GM12878 (cell line): ENCODE results near the gene NAA30. TPM values are rescaled to one million over a fixed set of nuclear protein-coding genes. Genes with fewer than 3 reads are reported as not detected.

Source experiments
- ATAC-seq: fragments of 200-7000 bp; cut with Tn5 transposase; 3 replicates; pipeline ENCODE4 v1.9.1; 2020; ENCODE audit warnings: mild to moderate bottlenecking, moderate library complexity
- BruUV-seq: library from RNA; stranded (reverse); fragments of 400-500 nt; replicated peaks from 2 replicates; lab custom pipeline; 2021; lab: Mats Ljungman, UMichigan
- CTCF ChIA-PET: fragments of 300-600 bp; sonication (Branson Sonifier 250); formaldehyde crosslinking; extraction: SDS; loops from one replicate; lab custom pipeline; 2021; ENCODE audit warnings: inconsistent platforms; lab: Yijun Ruan, JAX
- POLR2A ChIA-PET: fragments of 350-600 bp; formaldehyde crosslinking; extraction: SDS; loops from one replicate; lab custom pipeline; 2021; ENCODE audit warnings: inconsistent platforms; lab: Charles Lee
- RAD21 ChIA-PET: fragments of 300-600 bp; sonication (Branson Sonifier 250); formaldehyde crosslinking; loops from one replicate; lab custom pipeline; 2023; ENCODE audit warnings: antibody characterized with exemption; ENCODE audit not compliant: unreplicated experiment; lab: Charles Lee
- SMC1A ChIA-PET: fragments of 300-600 bp; sonication (Branson Sonifier 250); formaldehyde crosslinking; loops from one replicate; lab custom pipeline; 2023; ENCODE audit not compliant: unreplicated experiment, uncharacterized antibody; lab: Charles Lee
- DNase-seq: peaks from one replicate; pipeline ENCODE4 v3.0.0-alpha.2; 2011; ENCODE audit warnings: low read depth, low spot score
- FAIRE-seq: peaks from 3 replicates; lab custom pipeline; 2011; peaks lifted over from hg19 to GRCh38; lab: Jason Lieb, UNC
- H2AFZ ChIP-seq: 2 replicates; pipeline ENCODE4 v1.6.0; 2011; ENCODE audit warnings: low read depth, low read length, control low read depth; ENCODE audit not compliant: control insufficient read depth
- H3K27ac ChIP-seq: 2 replicates; pipeline ENCODE4 v1.5.1; 2011; ENCODE audit warnings: control low read depth; ENCODE audit not compliant: control insufficient read depth, insufficient read depth
- H3K27me3 ChIP-seq, 2 experiments: replicated peaks in 1 of 2; 2 replicates each; pipeline versions ENCODE4 v1.6.0 to v1.6.1; 2011; ENCODE audit warnings: low read length in 1 of 2; ENCODE audit not compliant: control insufficient read depth in 2 of 2, insufficient read depth in 2 of 2
- H3K36me3 ChIP-seq, 2 experiments: 2 replicates each; pipeline ENCODE4 v1.5.1; 2011; ENCODE audit warnings: low read length in 1 of 2; ENCODE audit not compliant: control insufficient read depth in 2 of 2, insufficient read depth in 2 of 2
- H3K4me1 ChIP-seq: 2 replicates; pipeline ENCODE4 v1.6.1; 2011; ENCODE audit warnings: mild to moderate bottlenecking, low read length, moderate library complexity, mixed read lengths; ENCODE audit not compliant: control insufficient read depth, insufficient read depth
- H3K4me2 ChIP-seq: 2 replicates; pipeline ENCODE4 v1.6.0; 2011; ENCODE audit warnings: control low read depth; ENCODE audit not compliant: control insufficient read depth, insufficient read depth
- H3K4me3 ChIP-seq: fragments of 200-600 bp; sonication (generic); 2 replicates; pipeline ENCODE4 v1.5.1; 2016
- H3K79me2 ChIP-seq: 2 replicates; pipeline ENCODE4 v1.6.0; 2011; ENCODE audit warnings: low read length; ENCODE audit not compliant: control insufficient read depth, insufficient read depth
- H3K9ac ChIP-seq: 2 replicates; pipeline ENCODE4 v1.8.0; 2011; ENCODE audit warnings: low read length, control low read depth, mixed read lengths; ENCODE audit not compliant: control insufficient read depth, insufficient read depth
- H3K9me3 ChIP-seq: replicated peaks from 3 replicates; pipeline ENCODE4 v1.5.1; 2011; ENCODE audit warnings: mild to moderate bottlenecking, low read length; ENCODE audit not compliant: control insufficient read depth, insufficient read depth
- H4K20me1 ChIP-seq: 2 replicates; pipeline ENCODE4 v1.6.0; 2011; ENCODE audit not compliant: control insufficient read depth, insufficient read depth
- CBX3 ChIP-seq: fragments of 200-600 bp; sonication (generic); IDR thresholded peaks from 2 replicates; pipeline ENCODE4 v1.6.1; 2016; ENCODE audit warnings: low read depth, borderline replicate concordance
- E2F4 ChIP-seq: IDR thresholded peaks from 2 replicates; pipeline ENCODE4 v1.6.1; 2012; ENCODE audit warnings: low read depth, low read length, improper control_type of control experiment
- IKZF2 ChIP-seq, 2 experiments: fragments of 450-650 bp; IDR thresholded peaks; 2 replicates each; pipeline ENCODE4 v1.6.1; 2017; ENCODE audit warnings: mild to moderate bottlenecking in 2 of 2, moderate library complexity in 2 of 2
- JUNB ChIP-seq: IDR thresholded peaks from 2 replicates; pipeline ENCODE4 v1.6.1; 2016; ENCODE audit warnings: antibody characterized with exemption, mild to moderate bottlenecking
- KDM1A ChIP-seq: fragments of 200-600 bp; sonication (generic); IDR thresholded peaks from 2 replicates; pipeline ENCODE4 v1.6.1; 2016; ENCODE audit warnings: borderline replicate concordance
- LARP7 ChIP-seq: fragments of 450-650 bp; IDR thresholded peaks from 2 replicates; pipeline ENCODE4 v1.6.1; 2017; ENCODE audit warnings: mild to moderate bottlenecking
- NRF1 ChIP-seq: conservative IDR thresholded peaks from 2 replicates; pipeline ENCODE4 v1.6.1; 2011; ENCODE audit warnings: mild to moderate bottlenecking, low read depth, low read length, improper control_type of control experiment
- POLR2AphosphoS2 ChIP-seq: IDR thresholded peaks from 2 replicates; pipeline ENCODE4 v1.6.1; 2011; ENCODE audit warnings: low read depth, mild to moderate bottlenecking, low read length, improper control_type of control experiment, moderate library complexity
- RB1 ChIP-seq: fragments of 450-650 bp; formaldehyde crosslinking; IDR thresholded peaks from 2 replicates; pipeline ENCODE4 v1.6.1; 2017; ENCODE audit warnings: mild to moderate bottlenecking, borderline replicate concordance
- STAT1 ChIP-seq: fragments of 450-650 bp; conservative IDR thresholded peaks from 2 replicates; pipeline ENCODE4 v1.6.1; 2014; ENCODE audit warnings: antibody characterized with exemption, mild to moderate bottlenecking
- STAT3 ChIP-seq: IDR thresholded peaks from 2 replicates; pipeline ENCODE4 v1.6.1; 2011; ENCODE audit warnings: low read depth, low read length, improper control_type of control experiment
- TARDBP ChIP-seq: IDR thresholded peaks from 2 replicates; pipeline ENCODE4 v1.6.1; 2016; ENCODE audit warnings: borderline replicate concordance
- TCF3 ChIP-seq: IDR thresholded peaks from 2 replicates; pipeline ENCODE4 v1.6.1; 2012; ENCODE audit warnings: low read depth, mild to moderate bottlenecking, low read length, borderline replicate concordance; ENCODE audit not compliant: insufficient read depth
- ZNF274 ChIP-seq: IDR thresholded peaks from one replicate; pipeline ENCODE4 v1.8.0; 2011; ENCODE audit not compliant: insufficient read length, insufficient read depth
- in situ Hi-C: fragments of 300-500 bp; cut with MboI; formaldehyde crosslinking; loops from 9 replicates; pipeline ENCODE4 v1.14.3; 2018; ENCODE audit warnings: mixed read lengths
- intact Hi-C: fragments of 100-400 bp; cut with micrococcal nuclease; formaldehyde crosslinking; loops from one replicate; pipeline ENCODE4 v1.14.2; 2022; ENCODE audit not compliant: unreplicated experiment
- polyA plus RNA-seq, 11 experiments: library from polyadenylated mRNA; depleted of rRNA in 4 of 11; unstranded in 6 of 11; stranded (reverse) in 5 of 11; fragments of >200 nt; fragmentation: Nextera tagmentation in 4 of 11; fragmentation: Illumina TruSeq in 1 of 11; extraction: Ambion mirVana in 4 of 11; extraction: Trizol in 1 of 11; gene quantifications; 1 replicate in 1 of 11; 2 replicates in 10 of 11; pipeline versions ENCODE4 v1.2.1 to v1.2.3, GENCODE V29; 2011 to 2016; ENCODE audit warnings: inconsistent platforms in 2 of 11, missing spikeins in 2 of 11, low read depth in 1 of 11
- total RNA-seq, 4 experiments: library from RNA; depleted of rRNA in 3 of 4; stranded (reverse); fragments of >200 nt in 3 of 4; fragmentation: Illumina TruSeq in 1 of 4; extraction: Trizol in 1 of 4; gene quantifications; 2 replicates each; pipeline versions ENCODE4 v1.2.1 to v1.2.3, GENCODE V29; 2013 to 2021
- TF ChIP-seq, protein P1 (sequence below): IDR thresholded peaks from 2 replicates; pipeline ENCODE4 v1.6.1; 2012; ENCODE audit warnings: low read depth, low read length, improper control_type of control experiment
- TF ChIP-seq, protein P2 (sequence below): fragments of 150-350 bp; IDR thresholded peaks from 2 replicates; pipeline ENCODE4 v1.6.1; 2016; ENCODE audit warnings: low read depth, low read length
- TF ChIP-seq, protein P3 (sequence below): fragments of 450-650 bp; formaldehyde crosslinking; IDR thresholded peaks from 2 replicates; pipeline ENCODE4 v1.4.0; 2022; ENCODE audit warnings: mild to moderate bottlenecking, moderate library complexity

Gene NAA30
- total and polyA plus RNA-seq, 10 of the 15 experiments (the other 5 are each of a cell fraction or from before 2014, with no cell fraction given): 4.5 to 15.6 (median 10.5) TPM

GRCh38 chr14:57383125-57383745 is 7.2 kb upstream of the NAA30 start (continued):
- no peak for TF ChIP-seq NRF1
- no peak for TF ChIP-seq RB1
- TF ChIP-seq STAT1: no peak

- Histone ChIP-seq H3K79me2 (peaks cover 24% of the 10 kb centered on the region), H2AFZ (no peak overlapping the region), H4K20me1 (no peaks in the 10 kb centered on the region), H3K27ac (no peak overlapping the region), H3K9ac (no peak overlapping the region), H3K4me2 (no peak overlapping the region), H3K9me3 (no peaks in the 10 kb centered on the region), H3K27me3 (no peaks in the 10 kb centered on the region), H3K4me1 (peaks cover 9% of the 10 kb centered on the region), H3K4me3 (no peak overlapping the region), H3K36me3 (no peaks in the 10 kb centered on the region)
- FAIRE-seq (no peak), ATAC-seq (no peak), DNase-seq (no peak)
- intact Hi-C loops (no loop called here), in situ Hi-C loops (no loop called here)
- POLR2A ChIA-PET: interaction anchor here (0.6 kb wide), 1 partner anchor 23 kb away, joined by 3 read pairs; no protein-coding TSS in a partner anchor
- SMC1A ChIA-PET: no interaction called here
- CTCF ChIA-PET: interaction anchor here (1.2 kb wide), 2 partner anchors 12 to 17 kb away, joined by 3 to 4 read pairs; no protein-coding TSS in a partner anchor
- no TSS peak for BruUV-seq
- RAD21 ChIA-PET: no interaction called here
- no peak for TF ChIP-seq IKZF2 (IDR thresholded peaks at IDR 0.05)
- TF ChIP-seq, protein P1, sequence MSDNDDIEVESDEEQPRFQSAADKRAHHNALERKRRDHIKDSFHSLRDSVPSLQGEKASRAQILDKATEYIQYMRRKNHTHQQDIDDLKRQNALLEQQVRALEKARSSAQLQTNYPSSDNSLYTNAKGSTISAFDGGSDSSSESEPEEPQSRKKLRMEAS: no peak
- TF ChIP-seq E2F4: no peak
- TF ChIP-seq CBX3: no peak
- no peak for TF ChIP-seq POLR2AphosphoS2
- TF ChIP-seq LARP7: no peak
- TF ChIP-seq, protein P2, sequence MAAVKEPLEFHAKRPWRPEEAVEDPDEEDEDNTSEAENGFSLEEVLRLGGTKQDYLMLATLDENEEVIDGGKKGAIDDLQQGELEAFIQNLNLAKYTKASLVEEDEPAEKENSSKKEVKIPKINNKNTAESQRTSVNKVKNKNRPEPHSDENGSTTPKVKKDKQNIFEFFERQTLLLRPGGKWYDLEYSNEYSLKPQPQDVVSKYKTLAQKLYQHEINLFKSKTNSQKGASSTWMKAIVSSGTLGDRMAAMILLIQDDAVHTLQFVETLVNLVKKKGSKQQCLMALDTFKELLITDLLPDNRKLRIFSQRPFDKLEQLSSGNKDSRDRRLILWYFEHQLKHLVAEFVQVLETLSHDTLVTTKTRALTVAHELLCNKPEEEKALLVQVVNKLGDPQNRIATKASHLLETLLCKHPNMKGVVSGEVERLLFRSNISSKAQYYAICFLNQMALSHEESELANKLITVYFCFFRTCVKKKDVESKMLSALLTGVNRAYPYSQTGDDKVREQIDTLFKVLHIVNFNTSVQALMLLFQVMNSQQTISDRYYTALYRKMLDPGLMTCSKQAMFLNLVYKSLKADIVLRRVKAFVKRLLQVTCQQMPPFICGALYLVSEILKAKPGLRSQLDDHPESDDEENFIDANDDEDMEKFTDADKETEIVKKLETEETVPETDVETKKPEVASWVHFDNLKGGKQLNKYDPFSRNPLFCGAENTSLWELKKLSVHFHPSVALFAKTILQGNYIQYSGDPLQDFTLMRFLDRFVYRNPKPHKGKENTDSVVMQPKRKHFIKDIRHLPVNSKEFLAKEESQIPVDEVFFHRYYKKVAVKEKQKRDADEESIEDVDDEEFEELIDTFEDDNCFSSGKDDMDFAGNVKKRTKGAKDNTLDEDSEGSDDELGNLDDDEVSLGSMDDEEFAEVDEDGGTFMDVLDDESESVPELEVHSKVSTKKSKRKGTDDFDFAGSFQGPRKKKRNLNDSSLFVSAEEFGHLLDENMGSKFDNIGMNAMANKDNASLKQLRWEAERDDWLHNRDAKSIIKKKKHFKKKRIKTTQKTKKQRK: no peak
- TF ChIP-seq, protein P3, sequence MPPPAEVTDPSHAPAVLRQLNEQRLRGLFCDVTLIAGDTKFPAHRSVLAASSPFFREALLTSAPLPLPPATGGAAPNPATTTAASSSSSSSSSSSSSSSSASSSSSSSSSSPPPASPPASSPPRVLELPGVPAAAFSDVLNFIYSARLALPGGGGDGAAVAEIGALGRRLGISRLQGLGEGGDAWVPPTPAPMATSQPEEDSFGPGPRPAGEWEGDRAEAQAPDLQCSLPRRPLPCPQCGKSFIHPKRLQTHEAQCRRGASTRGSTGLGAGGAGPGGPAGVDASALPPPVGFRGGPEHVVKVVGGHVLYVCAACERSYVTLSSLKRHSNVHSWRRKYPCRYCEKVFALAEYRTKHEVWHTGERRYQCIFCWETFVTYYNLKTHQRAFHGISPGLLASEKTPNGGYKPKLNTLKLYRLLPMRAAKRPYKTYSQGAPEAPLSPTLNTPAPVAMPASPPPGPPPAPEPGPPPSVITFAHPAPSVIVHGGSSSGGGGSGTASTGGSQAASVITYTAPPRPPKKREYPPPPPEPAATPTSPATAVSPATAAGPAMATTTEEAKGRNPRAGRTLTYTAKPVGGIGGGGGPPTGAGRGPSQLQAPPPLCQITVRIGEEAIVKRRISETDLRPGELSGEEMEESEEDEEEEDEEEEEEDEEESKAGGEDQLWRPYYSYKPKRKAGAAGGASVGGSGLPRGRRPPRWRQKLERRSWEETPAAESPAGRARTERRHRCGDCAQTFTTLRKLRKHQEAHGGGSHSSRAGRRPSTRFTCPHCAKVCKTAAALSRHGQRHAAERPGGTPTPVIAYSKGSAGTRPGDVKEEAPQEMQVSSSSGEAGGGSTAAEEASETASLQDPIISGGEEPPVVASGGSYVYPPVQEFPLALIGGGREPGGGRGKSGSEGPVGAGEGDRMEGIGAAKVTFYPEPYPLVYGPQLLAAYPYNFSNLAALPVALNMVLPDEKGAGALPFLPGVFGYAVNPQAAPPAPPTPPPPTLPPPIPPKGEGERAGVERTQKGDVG (CRISPR knock-in tag): no peak
- TF ChIP-seq JUNB: no peak
- no peak for TF ChIP-seq TARDBP
- no peak for TF ChIP-seq STAT3
- TF ChIP-seq TCF3: no peak
- TF ChIP-seq KDM1A: no peak
- no peak for TF ChIP-seq ZNF274
Observed at GRCh38 chr14:57388067-57388466, 2.3 kb upstream of the NAA30 start.
